ENCODE measurements around the gene COL28A1. TPM values are rescaled to one million over a fixed set of nuclear protein-coding genes. Genes with fewer than 3 reads are reported as not detected.

Gene COL28A1
- total and polyA plus RNA-seq, 2 of the 13 experiments (the other 11 are each of a cell fraction or from before 2014, with no cell fraction given), result 0.07 to 0.15 TPM

GRCh38 chr7:7527047-7527446 lies 8.6 kb downstream of the COL28A1 start (continued):
- TF ChIP-seq STAT6 (CRISPR knock-in tag; IDR thresholded peaks at IDR 0.05; ENCODE audit: borderline replicate concordance) (no peak), NR0B2 (CRISPR knock-in tag; IDR thresholded peaks at IDR 0.05) (no peak), FOXC1 (CRISPR knock-in tag; IDR thresholded peaks at IDR 0.05; ENCODE audit: borderline replicate concordance) (no peak), UBTF (CRISPR knock-in tag; IDR thresholded peaks at IDR 0.05) (no peak)

- no peaks in the 10 kb centered on the region for H4K20me1 ChIP-seq (ENCODE audit: insufficient read depth, low read length)
- H3K4me2 ChIP-seq (ENCODE audit: low read depth, low read length), result no peak overlapping the region
- no peak overlapping the region for H3K4me3 ChIP-seq (replicated peaks in 1 of 3; ENCODE audit: insufficient read depth in 1 of 3, low read depth in 2 of 3, low read length in 3 of 3)
- POLR2A ChIA-PET, result no interaction called here
- CTCF ChIA-PET (ENCODE audit: low intra/inter-chr PET ratio, low total read pairs), result no interaction called here
- FAIRE-seq (no peak), ATAC-seq (no peak), DNase-seq (ENCODE audit: low spot score) (no peak)
- in situ Hi-C loops (cut with HindIII; ENCODE audit: extremely low pct_ligation_motif_present, low pct_unique_long_range_greater_than_20kb) (no loop called here), intact Hi-C loops (cut with micrococcal nuclease; ENCODE audit: unreplicated experiment) (no loop called here)
- no peaks in the 10 kb centered on the region for H3K9me3 ChIP-seq (ENCODE audit: low read length)
- 42% methylated on average over 2 of the region's 2 CpGs for WGBS (ENCODE audit: low lambda C conversion rate)
- H3K36me3 ChIP-seq (replicated peaks in 1 of 2; ENCODE audit: control insufficient read depth in 1 of 2, insufficient read depth in 2 of 2, low read length in 2 of 2), result no peaks in the 10 kb centered on the region
- H3K27me3 ChIP-seq (ENCODE audit: control insufficient read depth in 1 of 2, insufficient read depth in 2 of 2, low read length in 2 of 2), result no peaks in the 10 kb centered on the region; a peak in 1 of 5 replicates
- H3K79me2 ChIP-seq (ENCODE audit: insufficient read depth, low read length), result no peaks in the 10 kb centered on the region
- 0 out of 2 replicates have a peak, but pooled peaks cover 9% of the 10 kb centered on the region for H3K4me1 ChIP-seq (ENCODE audit: insufficient read depth, low read length)
- no peak overlapping the region for H3K9ac ChIP-seq (ENCODE audit: insufficient read depth, low read depth, low read length)
- H3K27ac ChIP-seq (ENCODE audit: extremely low read length, insufficient read depth, low read length), result no peak overlapping the region
- no peak overlapping the region for H2AFZ ChIP-seq (ENCODE audit: low read length)
- no TSS peak for BruUV-seq (replicated peaks)
- no peak for TF ChIP-seq CREM (IDR thresholded peaks at IDR 0.05)
- TF ChIP-seq CREM (CRISPR knock-in tag; IDR thresholded peaks at IDR 0.05), result no peak
- no peak for TF ChIP-seq RFX1 (IDR thresholded peaks at IDR 0.05)
- no peak for TF ChIP-seq TRIM22 (IDR thresholded peaks at IDR 0.05)
- TF ChIP-seq TBX3 (IDR thresholded peaks at IDR 0.05; ENCODE audit: borderline replicate concordance), result no peak
- no peak for TF ChIP-seq ZNF264 (CRISPR knock-in tag; IDR thresholded peaks at IDR 0.05)
- no peak for TF ChIP-seq PATZ1 (CRISPR knock-in tag; IDR thresholded peaks at IDR 0.05)
- no peak for TF ChIP-seq POLR2AphosphoS2 (IDR thresholded peaks at IDR 0.05; ENCODE audit: low read depth, low read length)
- TF ChIP-seq IRF9 (CRISPR knock-in tag; IDR thresholded peaks at IDR 0.05; ENCODE audit: borderline replicate concordance), result no peak
- no peak for TF ChIP-seq CEBPG (CRISPR knock-in tag; IDR thresholded peaks at IDR 0.05)
- no peak for TF ChIP-seq HNRNPH1 (optimal IDR thresholded peaks at IDR 0.05; ENCODE audit: low read depth, low read length)
These were observed 9.7 kb downstream of the COL28A1 start for GRCh38 chr7:7526006-7526405.

Data from HepG2 (cell line).